A549 (cell line): Measurements from ENCODE around the gene TNN.
"Not testable (repeated sequence)": the region's sequence is repeated elsewhere in the genome, so short reads cannot be mapped to it uniquely, and the experiment has no call there.

ENCODE experiments used
- CTCF ChIP-seq: fragments of >200 bp; sonication (Bioruptor Twin); formaldehyde crosslinking; IDR thresholded peaks from 3 replicates; pipeline ENCODE4 v1.5.1; 2016
- E2F6 ChIP-seq: IDR thresholded peaks from 2 replicates; pipeline ENCODE4 v1.6.1; 2012; ENCODE audit warnings: low read depth, borderline replicate concordance
- ELK1 ChIP-seq: fragments of 150-350 bp; IDR thresholded peaks from 2 replicates; pipeline ENCODE4 v1.6.1; 2014; ENCODE audit warnings: low read depth, mild to moderate bottlenecking, low read length
- EP300 ChIP-seq, 2 experiments: fragments of >200 bp; sonication (Bioruptor Twin); formaldehyde crosslinking; IDR thresholded peaks; 2 replicates in 1 of 2; 3 replicates in 1 of 2; pipeline ENCODE4 v1.6.1; 2016 to 2017
- KDM1A ChIP-seq: fragments of 200-600 bp; sonication (generic); IDR thresholded peaks from 2 replicates; pipeline ENCODE4 v1.6.1; 2016; ENCODE audit warnings: low read depth, mild to moderate bottlenecking
- PHF8 ChIP-seq: fragments of 200-600 bp; sonication (generic); IDR thresholded peaks from 2 replicates; pipeline ENCODE4 v1.6.1; 2016; ENCODE audit warnings: low read depth, mild to moderate bottlenecking, antibody characterized with exemption, moderate library complexity, borderline replicate concordance
- POLR2A ChIP-seq: IDR thresholded peaks from 2 replicates; pipeline ENCODE4 v1.6.1; 2012; ENCODE audit warnings: mild to moderate bottlenecking, low read length
- RAD21 ChIP-seq, 2 experiments: fragments of >200 bp in 1 of 2; sonication (Bioruptor Twin) in 1 of 2; formaldehyde crosslinking in 1 of 2; IDR thresholded peaks in 1 of 2; conservative IDR thresholded peaks in 1 of 2; 2 replicates in 1 of 2; 3 replicates in 1 of 2; pipeline ENCODE4 v1.6.1; 2012 to 2018; ENCODE audit warnings: inconsistent platforms in 1 of 2
- REST ChIP-seq: fragments of 200-600 bp; sonication (generic); IDR thresholded peaks from 2 replicates; pipeline ENCODE4 v1.6.1; 2016; ENCODE audit warnings: antibody characterized with exemption, mild to moderate bottlenecking, moderate library complexity
- RFX5 ChIP-seq: fragments of 450-650 bp; IDR thresholded peaks from 2 replicates; pipeline ENCODE4 v1.7.1; 2014; ENCODE audit warnings: antibody characterized with exemption, mild to moderate bottlenecking, moderate library complexity
- SREBF2 ChIP-seq: fragments of 450-650 bp; IDR thresholded peaks from 2 replicates; pipeline ENCODE4 v1.6.1; 2014; ENCODE audit warnings: mild to moderate bottlenecking, moderate library complexity
- USF2 ChIP-seq: fragments of 450-650 bp; IDR thresholded peaks from 2 replicates; pipeline ENCODE4 v1.6.1; 2014; ENCODE audit warnings: antibody characterized with exemption
- ZFP36 ChIP-seq: fragments of 450-650 bp; IDR thresholded peaks from 2 replicates; pipeline ENCODE4 v1.6.1; 2014; ENCODE audit warnings: borderline replicate concordance; ENCODE audit not compliant: partially characterized antibody

GRCh38 chr1:175108331-175108820 lies 40.7 kb downstream of the TNN start:
- not testable (repeated sequence) for TF ChIP-seq EP300 (IDR thresholded peaks at IDR 0.05); USF2; CTCF; E2F6; PHF8; SREBF2; POLR2A; ZFP36; REST; KDM1A; RAD21 (conservative IDR thresholded peaks at IDR 0.05 in 1 of 2, IDR thresholded peaks at IDR 0.05 in 1 of 2); ELK1; RFX5
